Measurements from ENCODE around the gene CCDC6.

- TF ChIP-seq CTCF (IDR thresholded peaks at IDR 0.05; ENCODE audit: poor library complexity, severe bottlenecking) (no peak), POLR2AphosphoS5 (IDR thresholded peaks at IDR 0.05) (no peak), TAF1 (IDR thresholded peaks at IDR 0.05; ENCODE audit: low read depth) (no peak), EZH2 (IDR thresholded peaks at IDR 0.05; ENCODE audit: borderline replicate concordance, insufficient read depth, low read length, poor library complexity, severe bottlenecking) (no peak), EP300 (conservative IDR thresholded peaks at IDR 0.05; ENCODE audit: poor library complexity, severe bottlenecking) (no peak), REST (IDR thresholded peaks at IDR 0.05; ENCODE audit: borderline replicate concordance) (no peak)
Observed at GRCh38 chr10:59894114-59894513, 12.2 kb downstream of the CCDC6 start.

All from neural cell (in vitro differentiated cells).